SK-MEL-5 (cell line): Measurements from ENCODE around the gene SNAPC4. TPM values are rescaled to one million over a fixed set of nuclear protein-coding genes. Genes with fewer than 3 reads are reported as not detected.
"Not testable (repeated sequence)": the region's sequence is repeated elsewhere in the genome, so short reads cannot be mapped to it uniquely, and the experiment has no call there.

Experiments
- DNase-seq: peaks from one replicate; pipeline ENCODE4 v3.0.0-alpha.2; 2016; ENCODE audit warnings: low read depth, low spot score
- in situ Hi-C: cut with HindIII; loops from 2 replicates; pipeline ENCODE4 v1.10.0; 2016; ENCODE audit warnings: low sequenced_read_pairs, high pct_unique_total_duplicates, low pct_unique_long_range_greater_than_20kb
- total RNA-seq: library from RNA; depleted of rRNA; stranded (reverse); fragments of >200 nt; shearing (Covaris generic); gene quantifications from 2 replicates; pipeline ENCODE4 v1.2.3, GENCODE V29; 2014

Gene SNAPC4
- total RNA-seq, 1 experiment from 2014 or later = 6.9 TPM

GRCh38 chr9:136437430-136437829 is 37.5 kb upstream of the SNAPC4 start:
- in situ Hi-C loops = no loop called here
- no peak for DNase-seq

DNA sequence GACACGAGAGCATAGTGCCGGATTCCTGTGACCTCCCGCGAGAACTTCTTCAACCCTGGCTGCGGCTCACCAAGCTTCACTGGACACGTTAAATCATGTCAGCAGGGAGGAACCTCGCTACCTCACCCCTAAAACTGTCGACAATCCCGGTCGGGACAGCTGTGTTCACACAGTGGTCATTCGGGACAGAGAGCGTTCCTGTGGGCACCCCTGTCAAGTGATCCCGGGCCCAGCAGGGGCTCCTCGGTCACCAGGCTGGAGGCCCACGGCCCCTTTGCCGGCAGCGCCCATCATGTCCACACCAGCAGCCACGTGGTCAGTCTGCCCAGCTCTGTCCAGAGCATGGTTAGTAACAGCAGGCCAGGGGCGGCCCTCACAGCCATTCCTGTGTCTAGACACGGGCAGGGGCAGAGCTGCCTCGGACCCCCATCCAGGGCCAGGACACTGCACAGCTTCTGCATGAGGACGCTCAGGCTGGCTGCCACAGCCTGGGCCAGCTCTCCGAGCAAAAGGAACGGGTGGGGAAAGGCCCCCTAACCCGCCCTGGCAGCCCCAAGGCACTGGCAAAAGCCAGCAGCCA is 36.2 kb upstream of the SNAPC4 start:
- no peak for DNase-seq
- in situ Hi-C loops = no loop called here

DNA sequence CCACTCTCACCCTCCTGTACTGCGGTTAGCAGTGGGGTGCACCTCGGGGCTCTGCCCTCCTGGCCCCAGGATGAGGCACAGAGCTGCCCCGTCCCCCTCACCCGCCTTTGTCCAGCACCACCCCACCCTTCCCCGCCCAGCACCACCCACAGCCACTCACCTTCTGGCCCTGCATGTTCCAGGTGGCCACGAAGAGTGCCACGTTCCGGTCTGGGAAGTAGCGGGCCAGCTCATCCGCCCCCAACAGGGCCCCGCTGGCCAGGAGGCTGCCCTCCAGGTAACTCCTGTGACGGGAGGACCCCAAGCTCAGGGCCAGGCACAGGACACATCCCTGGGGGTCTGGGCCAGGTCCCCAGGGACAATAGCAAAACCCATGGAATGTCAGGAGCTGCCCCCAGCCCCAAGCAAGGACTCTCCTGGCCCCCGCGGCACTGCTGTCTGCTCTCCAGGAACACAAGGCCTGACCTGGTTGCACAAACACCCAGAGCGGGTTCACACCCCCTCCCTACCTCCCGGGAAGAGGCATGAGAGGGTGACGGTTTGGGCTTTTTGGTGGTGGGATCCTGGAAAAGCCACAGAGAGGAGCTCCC is 34.7 kb upstream of the SNAPC4 start:
- in situ Hi-C loops = no loop called here
- no peak for DNase-seq

GRCh38 chr9:136433849-136434579 is 34.0 kb upstream of the SNAPC4 start:
- DNase-seq = no peak
- in situ Hi-C loops = no loop called here

DNA sequence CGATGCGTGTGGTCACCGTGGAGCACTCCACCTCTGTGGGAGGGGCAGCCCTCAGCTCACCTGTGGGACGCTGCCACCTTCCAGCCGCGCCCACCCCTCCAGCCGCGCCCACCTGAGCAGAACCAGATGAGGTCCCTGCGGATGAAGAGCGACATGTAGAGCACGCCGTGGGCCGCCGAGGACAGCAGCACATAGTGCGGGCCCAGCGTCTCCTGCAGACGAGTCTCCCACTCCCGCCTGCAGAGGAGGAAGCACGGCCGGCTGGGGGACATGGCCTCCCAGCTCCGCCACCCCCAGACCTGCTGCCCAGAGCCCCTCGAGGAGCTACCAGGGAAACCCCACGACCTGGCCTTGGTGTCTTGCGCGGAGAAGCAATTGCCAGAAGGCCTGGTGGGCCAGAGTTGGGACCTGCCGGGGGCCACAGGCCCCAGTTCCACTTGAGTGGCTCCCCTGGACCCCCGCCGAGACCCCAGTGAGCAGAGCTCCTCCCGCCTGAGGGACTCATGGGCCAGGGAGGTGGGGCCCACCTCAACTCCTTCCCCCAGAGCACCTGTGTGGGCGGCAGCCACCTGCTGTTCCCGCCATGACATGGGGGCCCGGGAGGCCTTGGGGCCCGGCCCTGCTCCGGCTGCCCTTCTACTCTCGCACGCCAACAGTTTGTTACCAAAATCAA is 33.2 kb upstream of the SNAPC4 start:
- in situ Hi-C loops = no loop called here
- DNase-seq = no peak

- in situ Hi-C loops = no loop called here
- DNase-seq = no peak
These were observed 32.6 kb upstream of the SNAPC4 start for GRCh38 chr9:136432591-136432990.

- in situ Hi-C loops = no loop called here
- no peak for DNase-seq
These were observed 31.9 kb upstream of the SNAPC4 start for GRCh38 chr9:136431782-136432350.

DNA sequence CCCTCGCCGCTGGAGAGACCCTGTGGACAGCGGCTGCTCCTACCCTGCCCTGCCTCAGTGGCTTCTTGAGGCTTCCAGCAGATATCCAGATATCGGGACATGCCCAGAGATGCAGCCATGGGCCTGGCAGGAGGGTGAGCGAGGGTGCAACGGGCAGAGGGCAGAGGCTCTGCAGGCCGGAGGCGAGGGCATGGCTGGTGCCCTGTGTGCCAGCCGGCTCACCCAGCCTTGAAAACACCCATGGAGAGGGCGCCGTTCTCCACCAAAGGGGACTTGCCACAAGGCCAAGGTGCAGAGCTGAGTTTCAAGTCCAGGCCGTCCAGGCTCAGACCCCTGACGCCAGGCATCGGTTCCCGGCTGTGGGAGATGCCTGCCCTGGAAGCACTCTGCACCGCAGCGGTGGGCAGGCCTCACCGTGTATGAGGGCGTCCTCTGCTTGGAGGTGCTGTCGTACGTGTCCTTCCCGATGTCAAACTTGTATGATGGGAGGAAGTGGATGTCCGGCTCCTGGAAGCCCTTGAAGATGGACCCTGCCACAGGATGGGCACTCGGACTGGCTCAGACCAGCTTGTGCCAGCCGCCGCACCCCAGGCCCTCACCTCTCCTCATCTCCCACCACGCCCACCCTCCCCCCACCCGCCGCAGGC is 30.7 kb upstream of the SNAPC4 start:
- in situ Hi-C loops = no loop called here

GRCh38 chr9:136429683-136430491 is 29.9 kb upstream of the SNAPC4 start:
- in situ Hi-C loops = no loop called here

More for the DNA sequence above, 30.7 kb upstream of the SNAPC4 start:
- no peak for DNase-seq

GRCh38 chr9:136429075-136429628 is 29.2 kb upstream of the SNAPC4 start:
- no peak for DNase-seq
- in situ Hi-C loops = no loop called here

More at GRCh38 chr9:136429683-136430491, 29.9 kb upstream of the SNAPC4 start:
- DNase-seq = no peak

DNA sequence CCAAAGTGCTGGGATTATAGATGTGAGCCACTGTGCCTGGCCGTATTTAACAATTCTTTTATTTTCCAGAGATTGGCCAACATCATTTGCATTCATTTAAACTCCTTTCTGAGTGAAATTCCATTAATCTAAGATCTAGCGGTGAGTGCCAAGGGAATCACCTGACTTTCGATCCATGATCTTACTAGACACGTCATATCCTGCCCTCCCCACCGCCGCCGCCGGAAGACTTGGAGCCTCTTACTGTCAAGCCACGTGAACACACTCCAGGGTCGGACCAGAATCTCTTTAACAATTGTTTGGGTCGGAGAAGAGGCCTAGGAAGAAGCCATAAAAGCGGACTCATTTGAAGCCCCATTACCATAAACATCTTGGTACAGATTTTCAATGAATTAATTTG is 26.8 kb upstream of the SNAPC4 start:
- peak; percentile 45 for DNase-seq
- in situ Hi-C loops = no loop called here

- in situ Hi-C loops = not testable (repeated sequence)
These were observed 25.4 kb upstream of the SNAPC4 start for GRCh38 chr9:136425367-136425766.

DNA sequence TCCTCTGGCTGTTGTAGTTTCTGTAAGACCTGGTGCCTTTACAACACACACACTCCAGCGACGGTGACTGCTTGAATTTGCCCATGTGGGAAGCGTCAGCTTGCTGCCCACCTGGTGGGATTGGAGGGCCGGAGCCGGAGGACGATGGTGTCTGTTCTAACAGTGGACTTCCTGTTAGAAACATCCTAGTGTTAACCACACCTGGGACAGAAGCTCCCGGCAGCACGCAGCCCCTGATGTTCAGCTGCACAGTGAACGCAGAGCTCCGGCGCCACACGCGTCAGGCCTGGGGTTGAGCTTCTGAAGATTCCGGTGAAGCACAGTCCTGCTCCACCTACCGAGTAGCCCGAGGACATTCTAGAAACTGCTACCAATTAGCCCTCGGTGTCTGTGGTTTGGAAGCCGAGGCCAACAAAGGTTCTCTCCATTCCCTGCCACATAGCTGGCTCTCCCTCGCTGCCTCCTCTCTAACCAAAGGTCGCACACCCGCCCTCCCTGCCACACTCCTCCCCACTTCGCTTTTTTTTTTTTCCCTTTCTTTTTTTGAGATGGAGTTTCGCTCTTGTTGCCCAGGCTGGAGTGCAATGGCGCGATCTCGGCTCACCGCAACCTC is 24.9 kb upstream of the SNAPC4 start:
- in situ Hi-C loops = no loop called here
- no peak for DNase-seq

More at GRCh38 chr9:136425367-136425766, 25.4 kb upstream of the SNAPC4 start:
- DNase-seq = not testable (repeated sequence)

DNA sequence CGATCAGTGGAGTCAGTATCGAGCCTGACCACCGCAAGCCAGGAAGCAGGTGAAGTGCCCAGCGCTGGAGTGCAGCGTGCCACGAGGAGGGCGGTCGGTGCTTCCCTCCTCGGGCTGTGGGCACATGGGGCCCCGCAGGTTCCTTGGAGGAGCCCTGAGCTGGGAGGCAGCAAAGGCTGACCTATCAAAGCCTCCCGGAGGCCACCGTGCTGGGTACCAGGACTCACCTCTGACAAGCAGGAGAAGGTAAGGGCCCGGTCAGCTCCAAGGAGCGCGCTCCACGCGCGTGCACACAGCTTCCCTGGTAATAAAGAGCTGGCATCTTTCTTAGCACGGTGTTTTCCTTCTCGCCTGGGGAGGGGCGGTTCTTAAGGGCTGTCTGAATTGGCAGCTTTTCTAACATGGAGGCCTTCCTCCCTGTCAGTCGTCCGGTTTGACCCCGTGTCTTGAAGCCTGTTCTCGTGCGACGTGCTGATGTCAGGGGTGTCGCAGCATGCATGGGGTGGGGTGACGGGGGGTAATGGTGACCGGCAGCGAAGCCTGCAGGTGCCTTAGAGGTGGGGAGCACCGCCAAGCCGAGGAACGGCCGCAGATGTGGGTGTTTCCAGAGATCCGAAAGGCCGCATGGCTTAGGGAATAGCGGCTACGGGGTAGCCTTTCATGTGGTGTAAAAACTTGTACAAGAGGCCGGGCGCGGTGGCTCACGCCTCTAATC is 23.6 kb upstream of the SNAPC4 start:
- DNase-seq = no peak
- in situ Hi-C loops = no loop called here

- in situ Hi-C loops = no loop called here
- no peak for DNase-seq
These were observed 22.9 kb upstream of the SNAPC4 start for GRCh38 chr9:136422876-136423275.

DNA sequence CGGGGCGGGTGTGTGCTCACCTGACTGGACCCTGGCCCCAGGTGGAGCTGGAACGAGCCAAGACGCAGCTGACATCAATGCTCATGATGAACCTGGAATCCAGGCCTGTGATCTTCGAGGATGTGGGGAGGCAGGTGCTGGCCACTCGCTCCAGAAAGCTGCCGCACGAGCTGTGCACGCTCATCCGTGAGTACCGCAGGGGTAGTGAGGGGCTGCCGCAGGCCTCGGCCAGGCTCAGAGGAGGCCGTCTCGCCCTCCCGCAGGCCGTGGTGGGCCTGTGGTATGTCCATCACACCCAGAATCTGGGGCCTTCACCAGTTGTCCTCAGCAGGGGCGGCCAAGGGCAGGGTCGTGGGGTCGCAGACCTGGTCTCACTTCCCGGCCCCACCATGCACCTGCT is 21.8 kb upstream of the SNAPC4 start:
- DNase-seq = no peak
- in situ Hi-C loops = no loop called here
